Neural cell (in vitro differentiated cells): ENCODE data around the gene CKM. TPM values are rescaled to one million over a fixed set of nuclear protein-coding genes. Genes with fewer than 3 reads are reported as not detected.

Source experiments
- H2AFZ ChIP-seq: fragments of 200-600, 300-800 bp; sonication (generic), shearing (Covaris generic); 2 replicates; pipeline ENCODE4 v1.6.0; 2014; ENCODE audit warnings: low read depth, mild to moderate bottlenecking, antibody characterized with exemption, low read length, moderate library complexity
- H3F3A ChIP-seq: fragments of 200-600 bp; shearing (Covaris generic); 2 replicates; pipeline ENCODE4 v1.6.1; 2016; ENCODE audit warnings: mild to moderate bottlenecking, moderate library complexity, mixed read lengths, antibody characterized with exemption, low read length; ENCODE audit not compliant: insufficient read depth, poor library complexity, severe bottlenecking
- H3K27ac ChIP-seq: fragments of 200-600, 300-800 bp; sonication (generic), shearing (Covaris generic); 2 replicates; pipeline ENCODE4 v1.5.1; 2014; ENCODE audit warnings: mild to moderate bottlenecking, low read length, moderate library complexity
- H3K27me3 ChIP-seq: fragments of 300-800, 200-600 bp; sonication (generic), shearing (Covaris generic); 2 replicates; pipeline ENCODE4 v1.6.0; 2014; ENCODE audit warnings: mild to moderate bottlenecking, low read depth, low read length, moderate library complexity; ENCODE audit not compliant: insufficient read depth
- H3K36me3 ChIP-seq: fragments of 300-800, 200-600 bp; sonication (generic), shearing (Covaris generic); 2 replicates; pipeline ENCODE4 v1.5.1; 2014; ENCODE audit warnings: mild to moderate bottlenecking, antibody characterized with exemption, low read length, moderate library complexity; ENCODE audit not compliant: insufficient read depth
- H3K4me2 ChIP-seq: fragments of 300-800, 200-600 bp; sonication (generic), shearing (Covaris generic); 2 replicates; pipeline ENCODE4 v1.6.0; 2014; ENCODE audit warnings: mild to moderate bottlenecking, low read length
- H3K4me3 ChIP-seq: fragments of 300-800, 200-600 bp; sonication (generic), shearing (Covaris generic); 2 replicates; pipeline ENCODE4 v1.5.1; 2014; ENCODE audit warnings: mild to moderate bottlenecking, low read length, moderate library complexity
- H3K79me2 ChIP-seq: fragments of 200-600 bp; shearing (Covaris generic); replicated peaks from 2 replicates; pipeline ENCODE4 v1.6.0; 2014; ENCODE audit warnings: mild to moderate bottlenecking, low read length, moderate library complexity; ENCODE audit not compliant: insufficient read depth
- H3K9ac ChIP-seq: fragments of 300-800, 200-600 bp; sonication (generic), shearing (Covaris generic); 2 replicates; pipeline ENCODE4 v1.6.1; 2016; ENCODE audit warnings: mild to moderate bottlenecking, low read length, mixed read lengths
- H3K9me2 ChIP-seq: fragments of 200-600 bp; shearing (Covaris generic); 2 replicates; pipeline ENCODE4 v1.6.1; 2016; ENCODE audit warnings: mild to moderate bottlenecking, low read length, mixed read lengths; ENCODE audit not compliant: insufficient read depth
- H3K9me3 ChIP-seq: fragments of 200-600, 300-800 bp; sonication (generic), shearing (Covaris generic); 2 replicates; pipeline ENCODE4 v1.6.1; 2016; ENCODE audit warnings: mild to moderate bottlenecking, mixed run types, low read length, moderate library complexity, mixed read lengths
- H4K20me1 ChIP-seq: fragments of 200-600 bp; shearing (Covaris generic); 2 replicates; pipeline ENCODE4 v1.6.1; 2016; ENCODE audit warnings: mild to moderate bottlenecking, mixed run types; ENCODE audit not compliant: insufficient read depth
- EP300 ChIP-seq: fragments of 450-650 bp; conservative IDR thresholded peaks from 2 replicates; pipeline ENCODE4 v1.6.1; 2014; ENCODE audit warnings: antibody characterized with exemption, mild to moderate bottlenecking, moderate library complexity; ENCODE audit not compliant: poor library complexity, severe bottlenecking
- EZH2 ChIP-seq: fragments of 200-600, 300-800 bp; shearing (Covaris generic), sonication (generic); IDR thresholded peaks from 2 replicates; pipeline ENCODE4 v1.6.1; 2014; ENCODE audit warnings: antibody characterized with exemption, low read length, borderline replicate concordance, mild to moderate bottlenecking; ENCODE audit not compliant: insufficient read depth, poor library complexity, severe bottlenecking
- MXI1 ChIP-seq: fragments of 450-650 bp; conservative IDR thresholded peaks from 2 replicates; pipeline ENCODE4 v1.6.1; 2014; ENCODE audit warnings: antibody characterized with exemption, mild to moderate bottlenecking; ENCODE audit not compliant: poor library complexity, severe bottlenecking
- POLR2AphosphoS5 ChIP-seq: IDR thresholded peaks from 2 replicates; pipeline ENCODE4 v1.6.1; 2012
- RAD21 ChIP-seq: fragments of 450-650 bp; conservative IDR thresholded peaks from 2 replicates; pipeline ENCODE4 v1.6.1; 2014; ENCODE audit warnings: antibody characterized with exemption, mild to moderate bottlenecking, moderate library complexity
- SMC3 ChIP-seq: fragments of 450-650 bp; conservative IDR thresholded peaks from 2 replicates; pipeline ENCODE4 v1.6.1; 2014; ENCODE audit warnings: antibody characterized with exemption, mild to moderate bottlenecking, moderate library complexity; ENCODE audit not compliant: poor library complexity
- polyA plus RNA-seq: library from polyadenylated mRNA; depleted of rRNA; stranded (reverse); fragments of >200 nt; gene quantifications from 2 replicates; pipeline ENCODE4 v1.2.3, GENCODE V29; 2014
- TF ChIP-seq, protein P1 (sequence below): fragments of 450-650 bp; IDR thresholded peaks from 2 replicates; pipeline ENCODE4 v1.5.1; 2014; ENCODE audit warnings: antibody characterized with exemption, mild to moderate bottlenecking, moderate library complexity; ENCODE audit not compliant: poor library complexity, severe bottlenecking
- TF ChIP-seq, protein P2 (sequence below): IDR thresholded peaks from 2 replicates; pipeline ENCODE4 v1.6.1; 2012; ENCODE audit warnings: borderline replicate concordance

CKM gene
- polyA plus RNA-seq, 1 donor from 2014 or later: 0.14 TPM

DNA sequence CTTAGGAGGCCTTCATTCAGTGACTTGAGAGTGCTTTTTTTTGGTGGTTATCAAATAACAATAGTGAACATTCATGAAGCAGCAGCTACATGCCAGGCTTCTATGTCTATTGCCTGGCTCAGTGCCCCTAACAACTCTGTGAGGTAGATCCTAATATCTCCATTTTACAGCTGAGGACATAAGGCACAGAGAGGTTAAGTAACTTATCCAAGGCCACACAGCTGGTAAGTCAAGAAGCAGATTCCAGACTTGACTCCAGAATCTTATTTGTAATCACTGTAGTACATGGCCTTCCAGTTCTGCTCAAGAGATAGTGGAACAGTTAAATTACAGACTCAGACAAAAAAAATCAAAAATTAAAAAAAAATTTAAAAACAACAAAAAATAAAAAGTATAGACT lies 26.8 kb downstream of the CKM start:
- Histone ChIP-seq H3F3A (no peaks in the 10 kb centered on the region), H3K9me2 (no peaks in the 10 kb centered on the region), H3K27ac (no peak overlapping the region), H3K27me3 (no peaks in the 10 kb centered on the region), H3K36me3 (peaks cover 14% of the 10 kb centered on the region), H3K4me3 (no peak overlapping the region), H3K79me2 (no peaks in the 10 kb centered on the region), H3K9ac (no peak overlapping the region), H4K20me1 (no peaks in the 10 kb centered on the region), H3K9me3 (no peaks in the 10 kb centered on the region), H2AFZ (no peak overlapping the region), H3K4me2 (no peak overlapping the region)
- TF ChIP-seq, protein P1, sequence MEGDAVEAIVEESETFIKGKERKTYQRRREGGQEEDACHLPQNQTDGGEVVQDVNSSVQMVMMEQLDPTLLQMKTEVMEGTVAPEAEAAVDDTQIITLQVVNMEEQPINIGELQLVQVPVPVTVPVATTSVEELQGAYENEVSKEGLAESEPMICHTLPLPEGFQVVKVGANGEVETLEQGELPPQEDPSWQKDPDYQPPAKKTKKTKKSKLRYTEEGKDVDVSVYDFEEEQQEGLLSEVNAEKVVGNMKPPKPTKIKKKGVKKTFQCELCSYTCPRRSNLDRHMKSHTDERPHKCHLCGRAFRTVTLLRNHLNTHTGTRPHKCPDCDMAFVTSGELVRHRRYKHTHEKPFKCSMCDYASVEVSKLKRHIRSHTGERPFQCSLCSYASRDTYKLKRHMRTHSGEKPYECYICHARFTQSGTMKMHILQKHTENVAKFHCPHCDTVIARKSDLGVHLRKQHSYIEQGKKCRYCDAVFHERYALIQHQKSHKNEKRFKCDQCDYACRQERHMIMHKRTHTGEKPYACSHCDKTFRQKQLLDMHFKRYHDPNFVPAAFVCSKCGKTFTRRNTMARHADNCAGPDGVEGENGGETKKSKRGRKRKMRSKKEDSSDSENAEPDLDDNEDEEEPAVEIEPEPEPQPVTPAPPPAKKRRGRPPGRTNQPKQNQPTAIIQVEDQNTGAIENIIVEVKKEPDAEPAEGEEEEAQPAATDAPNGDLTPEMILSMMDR: no peak
- TF ChIP-seq, protein P2, sequence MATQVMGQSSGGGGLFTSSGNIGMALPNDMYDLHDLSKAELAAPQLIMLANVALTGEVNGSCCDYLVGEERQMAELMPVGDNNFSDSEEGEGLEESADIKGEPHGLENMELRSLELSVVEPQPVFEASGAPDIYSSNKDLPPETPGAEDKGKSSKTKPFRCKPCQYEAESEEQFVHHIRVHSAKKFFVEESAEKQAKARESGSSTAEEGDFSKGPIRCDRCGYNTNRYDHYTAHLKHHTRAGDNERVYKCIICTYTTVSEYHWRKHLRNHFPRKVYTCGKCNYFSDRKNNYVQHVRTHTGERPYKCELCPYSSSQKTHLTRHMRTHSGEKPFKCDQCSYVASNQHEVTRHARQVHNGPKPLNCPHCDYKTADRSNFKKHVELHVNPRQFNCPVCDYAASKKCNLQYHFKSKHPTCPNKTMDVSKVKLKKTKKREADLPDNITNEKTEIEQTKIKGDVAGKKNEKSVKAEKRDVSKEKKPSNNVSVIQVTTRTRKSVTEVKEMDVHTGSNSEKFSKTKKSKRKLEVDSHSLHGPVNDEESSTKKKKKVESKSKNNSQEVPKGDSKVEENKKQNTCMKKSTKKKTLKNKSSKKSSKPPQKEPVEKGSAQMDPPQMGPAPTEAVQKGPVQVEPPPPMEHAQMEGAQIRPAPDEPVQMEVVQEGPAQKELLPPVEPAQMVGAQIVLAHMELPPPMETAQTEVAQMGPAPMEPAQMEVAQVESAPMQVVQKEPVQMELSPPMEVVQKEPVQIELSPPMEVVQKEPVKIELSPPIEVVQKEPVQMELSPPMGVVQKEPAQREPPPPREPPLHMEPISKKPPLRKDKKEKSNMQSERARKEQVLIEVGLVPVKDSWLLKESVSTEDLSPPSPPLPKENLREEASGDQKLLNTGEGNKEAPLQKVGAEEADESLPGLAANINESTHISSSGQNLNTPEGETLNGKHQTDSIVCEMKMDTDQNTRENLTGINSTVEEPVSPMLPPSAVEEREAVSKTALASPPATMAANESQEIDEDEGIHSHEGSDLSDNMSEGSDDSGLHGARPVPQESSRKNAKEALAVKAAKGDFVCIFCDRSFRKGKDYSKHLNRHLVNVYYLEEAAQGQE: no peak
- TF ChIP-seq SMC3 (no peak), POLR2AphosphoS5 (no peak), EP300 (no peak), EZH2 (no peak), RAD21 (no peak), MXI1 (no peak)

DNA sequence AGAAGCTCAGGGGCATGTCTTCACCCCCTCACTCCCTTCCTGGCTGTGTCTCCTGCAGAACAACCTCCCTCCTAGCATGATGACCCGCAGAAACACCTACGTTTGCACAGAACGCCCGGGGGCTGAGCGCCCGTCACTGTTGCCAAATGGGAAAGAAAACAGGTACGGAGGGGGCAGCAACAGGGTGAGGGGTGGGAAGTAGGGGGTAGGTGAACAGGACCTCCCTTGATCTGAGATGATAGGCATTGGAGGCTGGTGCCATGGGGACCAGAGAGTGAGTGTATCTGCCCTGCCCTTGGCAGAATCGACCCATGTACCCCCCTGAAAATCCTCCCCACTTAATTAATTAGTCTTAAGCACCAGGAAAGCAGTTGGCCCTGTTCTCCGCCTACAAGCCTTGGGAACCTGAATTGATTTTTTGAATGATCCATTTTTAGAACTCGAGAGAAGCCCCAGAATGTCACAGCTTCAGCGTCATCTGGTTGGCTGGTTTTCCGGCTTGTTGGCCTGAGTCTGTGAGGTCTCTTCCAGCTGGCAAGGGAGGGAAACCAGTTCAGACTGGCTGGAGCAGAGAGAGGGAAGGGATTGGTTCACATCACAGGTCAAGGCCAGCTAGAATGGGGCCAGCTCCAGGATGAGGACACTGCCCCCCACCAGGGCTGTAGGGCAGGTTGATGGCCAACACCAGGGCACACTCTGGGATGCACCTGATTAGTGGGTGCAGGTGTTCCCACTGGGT lies 28.2 kb downstream of the CKM start:
- Histone ChIP-seq H3K9ac (no peak overlapping the region), H3K27me3 (no peaks in the 10 kb centered on the region), H2AFZ (no peak overlapping the region), H4K20me1 (no peaks in the 10 kb centered on the region), H3K4me3 (no peak overlapping the region), H3K9me2 (no peaks in the 10 kb centered on the region), H3F3A (no peaks in the 10 kb centered on the region), H3K36me3 (peaks cover 17% of the 10 kb centered on the region), H3K9me3 (no peaks in the 10 kb centered on the region), H3K4me2 (no peak overlapping the region), H3K79me2 (no peaks in the 10 kb centered on the region), H3K27ac (no peak overlapping the region)
- TF ChIP-seq EZH2: no peak
- no peak for TF ChIP-seq SMC3
- TF ChIP-seq, protein P1: no peak
